Upper lobe of left lung (tissue), 6 donors: ENCODE measurements around the gene STAT3. TPM values are rescaled to one million over a fixed set of nuclear protein-coding genes. Genes with fewer than 3 reads are reported as not detected.
"Not testable (repeated sequence)": the region's sequence is repeated elsewhere in the genome, so short reads cannot be mapped to it uniquely, and the experiment has no call there.

ENCODE experiments used
- ATAC-seq, 2 donors: fragments of 200-7000 bp; cut with Tn5 transposase; one replicate each; pipeline ENCODE4 v1.9.1; 2022; ENCODE audit warnings: mild to moderate bottlenecking in 2 of 2, moderate library complexity in 2 of 2; ENCODE audit not compliant: low FRiP score in 2 of 2
- DNase-seq, 2 donors: peaks; one replicate each; pipeline ENCODE4 v3.0.0-alpha.2; 2019 to 2020
- H3K27ac ChIP-seq, 4 donors: fragments of 200-600 bp; sonication (generic); one replicate each; pipeline ENCODE4 v1.5.1; 2016 to 2019
- H3K27me3 ChIP-seq, 4 donors: fragments of 200-600 bp; sonication (generic); one replicate each; pipeline ENCODE4 v1.5.1; 2017 to 2019
- H3K36me3 ChIP-seq, 4 donors: fragments of 200-600 bp; sonication (generic); one replicate each; pipeline ENCODE4 v1.5.1; 2016 to 2019
- H3K4me1 ChIP-seq, 4 donors: fragments of 200-600 bp; sonication (generic); one replicate each; pipeline ENCODE4 v1.5.1; 2018 to 2019
- H3K4me3 ChIP-seq, 4 donors: fragments of 200-600 bp; sonication (generic); one replicate each; pipeline ENCODE4 v1.5.1; 2017 to 2019; ENCODE audit warnings: mild to moderate bottlenecking in 2 of 4, moderate library complexity in 1 of 4
- H3K9me3 ChIP-seq, 4 donors: fragments of 200-600 bp; sonication (generic); one replicate each; pipeline ENCODE4 v1.5.1; 2018 to 2019
- EP300 ChIP-seq, 4 donors: sonication (generic); formaldehyde crosslinking; IDR thresholded peaks; one replicate each; pipeline ENCODE4 v1.5.1; 2017; ENCODE audit warnings: antibody characterized with exemption in 4 of 4, control low read depth in 2 of 4
- POLR2A ChIP-seq, 4 donors: fragments of 450-650 bp; IDR thresholded peaks; one replicate each; pipeline ENCODE4 v1.5.1; 2016 to 2017; ENCODE audit warnings: antibody characterized with exemption in 4 of 4, mild to moderate bottlenecking in 2 of 4
- POLR2AphosphoS5 ChIP-seq, 2 donors: sonication (generic); formaldehyde crosslinking; IDR thresholded peaks; one replicate each; pipeline ENCODE4 v1.5.1; 2017; ENCODE audit warnings: antibody characterized with exemption in 2 of 2
- WGBS, 2 donors: methylation state at CpG; one replicate each; pipeline ENCODE4 v1.1.5; 2017 to 2018; 5-methylcytosine and 5-hydroxymethylcytosine counted together
- total RNA-seq, 6 donors: library from RNA; depleted of rRNA in 4 of 6; stranded (reverse); fragments of >200 nt in 4 of 6; gene quantifications; one replicate each; pipeline versions ENCODE4 v1.1.0 to v1.2.1, GENCODE V29; 2016 to 2021
- TF ChIP-seq, protein P1 (sequence below), 6 experiments: fragments of 450-650 bp in 4 of 6; fragments of 200-600 bp in 2 of 6; sonication (generic) in 2 of 6; IDR thresholded peaks; one replicate each; pipeline ENCODE4 v1.5.1; 2016 to 2019; ENCODE audit warnings: antibody characterized with exemption in 6 of 6
- donor health status: DM: no; HTN: no; CAD: no; lungs with moderate emphysema.
- donor health status: DM: no; HTN: yes; CAD: no; lungs with severe emphysema.

Gene STAT3
- total RNA-seq, 6 donors from 2014 or later = 228 to 335 (median 264) TPM

DNA sequence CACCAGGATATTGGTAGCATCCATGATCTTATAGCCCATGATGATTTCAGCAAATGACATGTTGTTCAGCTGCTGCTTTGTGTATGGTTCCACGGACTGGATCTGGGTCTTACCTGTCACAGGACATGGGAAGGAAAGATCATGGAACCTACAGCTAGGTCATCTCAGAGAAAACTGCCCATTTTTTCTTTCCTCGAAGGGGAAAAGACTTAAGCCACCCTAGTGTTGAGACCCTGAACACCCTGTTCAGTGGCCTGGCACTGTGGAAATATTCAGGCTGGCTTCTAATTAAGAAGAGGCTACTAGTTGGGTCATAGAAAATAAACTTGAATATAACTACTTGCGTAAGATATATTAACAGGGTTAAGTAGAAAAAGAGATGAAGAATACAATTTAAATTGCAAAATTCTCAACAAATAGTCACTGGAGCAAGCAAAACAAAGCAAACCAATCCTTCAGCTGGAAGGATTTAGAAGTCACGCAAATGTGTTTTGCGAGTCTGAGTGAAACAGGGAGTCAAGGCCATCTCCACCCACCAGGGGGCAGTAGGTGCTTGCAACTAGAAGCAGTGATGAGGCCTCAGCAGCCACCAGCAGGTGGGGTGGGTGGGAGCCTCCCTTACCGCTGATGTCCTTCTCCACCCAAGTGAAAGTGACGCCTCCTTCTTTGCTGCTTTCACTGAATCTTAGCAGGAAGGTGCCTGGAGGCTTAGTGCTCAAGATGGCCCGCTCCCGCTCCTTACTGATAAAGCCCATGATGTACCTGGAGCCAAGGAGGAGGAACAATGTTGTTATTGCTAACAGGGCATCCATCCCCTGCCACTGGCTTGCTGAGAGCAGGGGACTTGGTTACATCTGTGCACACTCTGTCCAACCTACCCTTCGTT, 65.6 kb downstream of the STAT3 start:
- 38 to 43% methylated on average over 8 to 10 of the region's 10 CpGs for WGBS, 2 donors
- peak; percentile 92 to 93 for ATAC-seq

DNA sequence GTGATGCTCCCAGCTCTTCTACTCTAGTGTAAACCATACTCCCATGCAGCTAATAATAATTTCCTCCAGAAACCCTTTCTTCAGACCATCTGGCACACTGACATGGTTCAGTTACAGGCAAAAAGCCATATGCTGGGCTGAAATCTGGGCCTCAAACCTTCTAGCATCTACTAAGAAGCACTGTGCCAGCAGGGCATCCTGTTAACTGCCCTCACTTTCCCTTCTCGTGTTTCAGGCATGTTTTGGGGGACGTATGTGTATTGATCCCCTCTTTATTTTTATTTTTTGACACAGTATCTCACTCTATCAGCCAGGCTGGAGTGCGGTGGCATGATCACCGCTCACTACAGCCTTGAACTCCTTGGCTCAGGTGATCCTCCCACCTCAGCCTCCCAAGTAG, 66.7 kb downstream of the STAT3 start:
- Histone ChIP-seq H3K27me3 (no peaks in the 10 kb centered on the region), H3K4me3 (no peak overlapping the region), H3K27ac (peak overlapping the region in 1 of 4 donors; percentile 75), H3K36me3 (peaks cover 46 to 98% (median 83%) of the 10 kb centered on the region in 4 donors), H3K4me1 (peaks cover 17 to 30% (median 18%) of the 10 kb centered on the region in 4 donors), H3K9me3 (no peaks in the 10 kb centered on the region)
- TF ChIP-seq EP300 (IDR thresholded peaks at IDR 0.05) (no peak), POLR2A (IDR thresholded peaks at IDR 0.05) (no peak)
- ATAC-seq (no peak), DNase-seq (no peak)
- WGBS, 2 donors = 86 to 90% methylated on average over 4 of the region's 4 CpGs

More for the DNA sequence above, 65.6 kb downstream of the STAT3 start:
- TF ChIP-seq POLR2A (IDR thresholded peaks at IDR 0.05) = no peak
- TF ChIP-seq EP300 (IDR thresholded peaks at IDR 0.05) = no peak
- TF ChIP-seq, protein P1, sequence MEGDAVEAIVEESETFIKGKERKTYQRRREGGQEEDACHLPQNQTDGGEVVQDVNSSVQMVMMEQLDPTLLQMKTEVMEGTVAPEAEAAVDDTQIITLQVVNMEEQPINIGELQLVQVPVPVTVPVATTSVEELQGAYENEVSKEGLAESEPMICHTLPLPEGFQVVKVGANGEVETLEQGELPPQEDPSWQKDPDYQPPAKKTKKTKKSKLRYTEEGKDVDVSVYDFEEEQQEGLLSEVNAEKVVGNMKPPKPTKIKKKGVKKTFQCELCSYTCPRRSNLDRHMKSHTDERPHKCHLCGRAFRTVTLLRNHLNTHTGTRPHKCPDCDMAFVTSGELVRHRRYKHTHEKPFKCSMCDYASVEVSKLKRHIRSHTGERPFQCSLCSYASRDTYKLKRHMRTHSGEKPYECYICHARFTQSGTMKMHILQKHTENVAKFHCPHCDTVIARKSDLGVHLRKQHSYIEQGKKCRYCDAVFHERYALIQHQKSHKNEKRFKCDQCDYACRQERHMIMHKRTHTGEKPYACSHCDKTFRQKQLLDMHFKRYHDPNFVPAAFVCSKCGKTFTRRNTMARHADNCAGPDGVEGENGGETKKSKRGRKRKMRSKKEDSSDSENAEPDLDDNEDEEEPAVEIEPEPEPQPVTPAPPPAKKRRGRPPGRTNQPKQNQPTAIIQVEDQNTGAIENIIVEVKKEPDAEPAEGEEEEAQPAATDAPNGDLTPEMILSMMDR (IDR thresholded peaks at IDR 0.05) = peak; percentile 96 to 99 (median 98)
- peak; percentile 60 to 70 for TF ChIP-seq POLR2AphosphoS5 (IDR thresholded peaks at IDR 0.05)
- H3K4me3 ChIP-seq = no peak overlapping the region
- H3K27ac ChIP-seq = peak overlapping the region in 3 of 4 donors; percentile 13 to 75 (median 62)
- peaks cover 17 to 30% (median 18%) of the 10 kb centered on the region in 4 donors for H3K4me1 ChIP-seq
- no peaks in the 10 kb centered on the region for H3K27me3 ChIP-seq
- no peaks in the 10 kb centered on the region for H3K9me3 ChIP-seq
- H3K36me3 ChIP-seq = peaks cover 47 to 98% (median 82%) of the 10 kb centered on the region in 4 donors
- DNase-seq = peak in 1 of 2 donors; percentile 96

DNA sequence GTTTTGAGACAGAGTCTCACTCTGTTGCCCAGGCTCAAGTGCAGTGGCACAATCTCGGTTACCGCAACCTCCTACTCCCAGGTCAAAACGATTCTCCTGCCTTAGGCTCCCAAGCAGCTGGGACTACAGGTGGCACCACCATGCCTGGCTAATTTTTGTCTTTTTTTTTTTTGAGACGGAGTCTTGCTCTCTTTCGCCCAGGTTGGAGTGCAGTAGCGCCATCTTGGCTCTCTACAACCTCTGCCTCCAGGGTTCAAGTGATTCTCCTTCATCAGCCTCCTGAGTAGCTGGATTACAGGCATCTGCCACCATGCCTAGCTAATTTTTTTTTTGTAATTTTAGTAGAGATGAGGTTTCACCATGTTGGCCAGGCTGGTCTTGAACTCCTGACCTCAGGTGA, 70.3 kb downstream of the STAT3 start:
- not testable (repeated sequence) for ATAC-seq, H3K9me3 ChIP-seq, H3K27me3 ChIP-seq, DNase-seq, H3K4me3 ChIP-seq
- peaks cover 39 to 98% (median 82%) of the 10 kb centered on the region in 4 donors for H3K36me3 ChIP-seq
- WGBS, 2 donors = 93 to 94% methylated on average over 6 of the region's 6 CpGs
- peaks cover 23 to 50% (median 41%) of the 10 kb centered on the region in 4 donors for H3K4me1 ChIP-seq
- H3K27ac ChIP-seq = peak overlapping the region in 2 of 4 donors; percentile 77 to 87

DNA sequence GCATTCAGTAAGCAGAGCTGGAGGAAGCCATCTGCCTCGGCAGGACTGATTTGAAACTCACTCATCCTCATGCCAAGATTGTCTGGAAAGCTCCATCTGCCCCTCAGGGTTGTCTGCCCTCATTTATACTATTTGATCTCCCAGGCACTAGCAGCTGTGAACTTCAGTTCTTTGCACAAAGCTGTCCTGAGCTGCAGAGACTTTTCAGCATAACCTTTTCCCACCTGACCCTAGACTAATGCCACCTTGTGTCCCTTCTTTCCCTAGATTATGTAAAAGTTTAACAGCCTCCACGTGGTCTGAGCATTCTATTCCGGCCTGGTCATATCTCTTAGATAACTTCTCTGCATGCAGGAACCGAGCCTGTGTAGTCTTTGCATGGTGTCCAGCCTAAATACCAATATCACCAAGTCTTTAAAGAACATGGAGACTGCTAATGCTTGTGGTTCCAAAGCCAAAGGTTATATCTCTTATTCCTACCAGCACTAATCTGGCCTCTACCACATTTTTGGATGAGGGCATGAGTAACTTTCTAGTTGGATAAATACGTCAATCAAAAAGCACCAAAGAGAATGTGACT, 70.9 kb downstream of the STAT3 start:
- H3K4me1 ChIP-seq = peaks cover 26 to 50% (median 41%) of the 10 kb centered on the region in 4 donors
- TF ChIP-seq EP300 (IDR thresholded peaks at IDR 0.05) (no peak), POLR2A (IDR thresholded peaks at IDR 0.05) (no peak), POLR2AphosphoS5 (IDR thresholded peaks at IDR 0.05) (no peak)
- TF ChIP-seq, protein P1 (IDR thresholded peaks at IDR 0.05) = no peak
- H3K9me3 ChIP-seq = no peaks in the 10 kb centered on the region

DNA sequence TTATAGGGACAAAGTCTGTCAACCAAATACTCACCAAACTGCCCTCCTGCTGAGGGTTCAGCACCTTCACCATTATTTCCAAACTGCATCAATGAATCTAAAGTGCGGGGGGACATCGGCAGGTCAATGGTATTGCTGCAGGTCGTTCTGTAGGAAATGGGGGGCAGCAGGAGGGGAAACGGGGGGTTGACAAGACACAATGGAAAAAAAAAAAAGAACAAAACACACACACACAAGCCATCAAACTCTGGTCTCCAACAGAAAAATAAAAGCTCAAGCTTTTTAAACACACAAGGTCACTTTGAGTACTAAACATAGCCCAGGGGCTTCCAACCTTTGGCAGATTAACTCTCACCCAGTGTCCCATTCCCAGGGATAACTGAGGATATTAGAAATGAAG, 71.5 kb downstream of the STAT3 start:
- Histone ChIP-seq H3K4me3 (no peak overlapping the region), H3K36me3 (peaks cover 29 to 93% (median 75%) of the 10 kb centered on the region in 4 donors), H3K9me3 (no peaks in the 10 kb centered on the region), H3K27me3 (no peaks in the 10 kb centered on the region), H3K4me1 (peaks cover 32 to 54% (median 46%) of the 10 kb centered on the region in 4 donors), H3K27ac (peak overlapping the region in 1 of 4 donors; percentile 87)
- 81 to 83% methylated on average over 4 of the region's 4 CpGs for WGBS, 2 donors
- TF ChIP-seq EP300 (IDR thresholded peaks at IDR 0.05) (no peak), POLR2A (IDR thresholded peaks at IDR 0.05) (no peak), POLR2AphosphoS5 (IDR thresholded peaks at IDR 0.05) (no peak)
- TF ChIP-seq, protein P1 (IDR thresholded peaks at IDR 0.05) = no peak
- DNase-seq = no peak
- no peak for ATAC-seq

More for the DNA sequence above, 70.9 kb downstream of the STAT3 start:
- Histone ChIP-seq H3K27me3 (no peaks in the 10 kb centered on the region), H3K27ac (peak overlapping the region in 1 of 4 donors; percentile 87), H3K36me3 (peaks cover 35 to 98% (median 81%) of the 10 kb centered on the region in 4 donors), H3K4me3 (no peak overlapping the region)
- 76 to 80% methylated on average over 5 of the region's 5 CpGs for WGBS, 2 donors
- no peak for ATAC-seq
- DNase-seq = no peak
